IMR-90 (cell line): ENCODE results near the gene KEAP1. TPM values are rescaled to one million over a fixed set of nuclear protein-coding genes. Genes with fewer than 3 reads are reported as not detected.

Experiments used
- ATAC-seq: fragments of 200-7000 bp; cut with Tn5 transposase; 2 replicates; pipeline ENCODE4 v1.9.1; 2020; ENCODE audit warnings: low read depth, mild to moderate bottlenecking, moderate library complexity
- BruUV-seq: library from RNA; stranded (reverse); fragments of 400-500 nt; replicated peaks from 2 replicates; lab custom pipeline; 2021; lab: Mats Ljungman, UMichigan
- CTCF ChIA-PET: fragments of 300-600 bp; formaldehyde crosslinking; extraction: SDS; loops from one replicate; lab custom pipeline; 2021; ENCODE audit warnings: antibody characterized with exemption; lab: Yijun Ruan, JAX
- POLR2A ChIA-PET: fragments of 300-600 bp; sonication (Branson Sonifier 250); formaldehyde crosslinking; loops from one replicate; lab custom pipeline; 2022; ENCODE audit warnings: antibody characterized with exemption; ENCODE audit not compliant: unreplicated experiment; lab: Charles Lee
- DNase-seq: peaks from one replicate; pipeline ENCODE4 v3.0.0; 2013
- H2AFZ ChIP-seq: replicated peaks from 2 replicates; pipeline ENCODE3; 2013; ENCODE audit warnings: low read length, mild to moderate bottlenecking; ENCODE audit not compliant: poor library complexity
- H2AK5ac ChIP-seq: 2 replicates; pipeline ENCODE4 v1.6.1; 2013; ENCODE audit warnings: low read depth, low read length, inconsistent platforms
- H2AK9ac ChIP-seq: replicated peaks from 2 replicates; pipeline ENCODE3; 2013; ENCODE audit warnings: mild to moderate bottlenecking, low read depth, low read length, moderate library complexity; ENCODE audit not compliant: poor library complexity
- H2BK120ac ChIP-seq: 2 replicates; pipeline ENCODE4 v1.6.1; 2013; ENCODE audit warnings: low read depth, low read length, inconsistent platforms
- H2BK15ac ChIP-seq: 3 replicates; pipeline ENCODE4 v1.6.1; 2013; ENCODE audit warnings: low read depth, low read length, inconsistent platforms
- H2BK20ac ChIP-seq: 2 replicates; pipeline ENCODE4 v1.6.1; 2013; ENCODE audit warnings: low read depth, mild to moderate bottlenecking, inconsistent platforms, low read length, moderate library complexity
- H2BK5ac ChIP-seq: 2 replicates; pipeline ENCODE4 v1.6.1; 2013; ENCODE audit warnings: mild to moderate bottlenecking, low read depth, low read length, inconsistent platforms; ENCODE audit not compliant: poor library complexity, severe bottlenecking
- H3K14ac ChIP-seq: replicated peaks from 2 replicates; pipeline ENCODE4 v1.6.1; 2013; ENCODE audit warnings: low read depth, low read length, inconsistent platforms
- H3K18ac ChIP-seq: 2 replicates; pipeline ENCODE4 v1.6.1; 2013; ENCODE audit warnings: low read depth, low read length, control low read depth
- H3K23ac ChIP-seq: 2 replicates; pipeline ENCODE4 v1.6.1; 2013; ENCODE audit warnings: low read depth, low read length, inconsistent platforms
- H3K27ac ChIP-seq: 2 replicates; pipeline ENCODE4 v1.5.1; 2013; ENCODE audit warnings: mild to moderate bottlenecking, control low read depth, low read length; ENCODE audit not compliant: insufficient read depth
- H3K27me3 ChIP-seq: 2 replicates; pipeline ENCODE4 v1.6.1; 2013; ENCODE audit warnings: low read length; ENCODE audit not compliant: control insufficient read depth, insufficient read depth
- H3K36me3 ChIP-seq: 2 replicates; pipeline ENCODE4 v1.6.1; 2013; ENCODE audit warnings: low read length, mixed read lengths; ENCODE audit not compliant: control insufficient read depth, insufficient read depth
- H3K4ac ChIP-seq: 2 replicates; pipeline ENCODE4 v1.6.1; 2013; ENCODE audit warnings: low read depth, low read length, inconsistent platforms
- H3K4me1 ChIP-seq: 2 replicates; pipeline ENCODE4 v1.6.1; 2013; ENCODE audit warnings: low read length, mixed read lengths; ENCODE audit not compliant: control insufficient read depth, insufficient read depth
- H3K4me2 ChIP-seq: 2 replicates; pipeline ENCODE4 v1.6.1; 2013; ENCODE audit warnings: low read depth, mild to moderate bottlenecking, control low read depth, low read length, moderate library complexity
- H3K4me3 ChIP-seq: 2 replicates; pipeline ENCODE4 v1.5.1; 2013; ENCODE audit warnings: low read depth, mild to moderate bottlenecking, control low read depth, low read length, moderate library complexity; ENCODE audit not compliant: insufficient read depth
- H3K56ac ChIP-seq: 2 replicates; pipeline ENCODE4 v1.6.1; 2013; ENCODE audit warnings: low read length, inconsistent platforms; ENCODE audit not compliant: insufficient read depth; ENCODE audit errors: extremely low read depth
- H3K79me1 ChIP-seq, 2 experiments: 2 replicates each; pipeline ENCODE4 v1.6.1; 2013; ENCODE audit warnings: low read length in 2 of 2, inconsistent platforms in 1 of 2, low read depth in 1 of 2
- H3K9ac ChIP-seq: 2 replicates; pipeline ENCODE4 v1.6.1; 2013; ENCODE audit warnings: low read depth, low read length, control low read depth
- H3K9me1 ChIP-seq: 2 replicates; pipeline ENCODE4 v1.6.1; 2013; ENCODE audit warnings: low read length, inconsistent platforms; ENCODE audit not compliant: insufficient read depth
- H3K9me3 ChIP-seq: 2 replicates; pipeline ENCODE4 v1.6.1; 2013; ENCODE audit warnings: low read length; ENCODE audit not compliant: control insufficient read depth, insufficient read depth
- H4K20me1 ChIP-seq: 2 replicates; pipeline ENCODE4 v1.6.1; 2013; ENCODE audit warnings: low read length, inconsistent platforms; ENCODE audit not compliant: insufficient read depth
- H4K5ac ChIP-seq: 2 replicates; pipeline ENCODE4 v1.6.1; 2013; ENCODE audit warnings: mild to moderate bottlenecking, low read depth, low read length, control low read depth
- H4K8ac ChIP-seq, 2 experiments: 2 replicates each; pipeline ENCODE4 v1.6.1; 2013; ENCODE audit warnings: low read depth in 2 of 2, low read length in 2 of 2, control low read depth in 1 of 2, inconsistent platforms in 1 of 2
- H4K91ac ChIP-seq: 2 replicates; pipeline ENCODE4 v1.6.1; 2013; ENCODE audit warnings: low read depth, low read length, inconsistent platforms; ENCODE audit not compliant: insufficient read depth
- RCOR1 ChIP-seq: IDR thresholded peaks from 2 replicates; pipeline ENCODE4 v1.6.1; 2012; ENCODE audit warnings: mild to moderate bottlenecking, low read length, improper control_type of control experiment; ENCODE audit not compliant: insufficient replicate concordance
- WGBS, 2 experiments: methylation state at CpG; one replicate each; pipeline versions ENCODE4 v1.1.5 to v1.1.7; 2013; ENCODE audit warnings: missing lambda C conversion rate in 2 of 2; ENCODE audit not compliant: insufficient read length in 1 of 2; ENCODE audit errors: extremely low coverage in 2 of 2; 5-methylcytosine and 5-hydroxymethylcytosine counted together
- dilution Hi-C: fragments of 300-500 bp; cut with HindIII; formaldehyde crosslinking; loops from one replicate; pipeline ENCODE4 v1.14.3; 2018; ENCODE audit warnings: low sequenced_read_pairs; ENCODE audit not compliant: unreplicated experiment
- in situ Hi-C: fragments of 300-500 bp; cut with MboI; formaldehyde crosslinking; loops from 3 replicates; pipeline ENCODE4 v1.14.3; 2019; ENCODE audit warnings: low sequenced_read_pairs, inconsistent platforms, mixed read lengths
- intact Hi-C: fragments of 100-400 bp; cut with micrococcal nuclease; formaldehyde crosslinking; loops from 2 replicates; pipeline ENCODE4 v1.10.0; 2022
- polyA plus RNA-seq, 3 experiments: library from polyadenylated mRNA; depleted of rRNA; stranded (reverse); fragments of >200 nt; gene quantifications; 2 replicates each; pipeline ENCODE4 v1.2.3, GENCODE V29; 2012; ENCODE audit warnings: low replicate concordance in 1 of 3
- total RNA-seq: library from RNA; depleted of rRNA; stranded (reverse); fragments of >200 nt; gene quantifications from 2 replicates; pipeline ENCODE4 v1.2.3, GENCODE V29; 2012
- TF ChIP-seq, protein P1 (sequence below): fragments of 150-350 bp; IDR thresholded peaks from 2 replicates; pipeline ENCODE4 v1.6.1; 2017; ENCODE audit warnings: mild to moderate bottlenecking, antibody characterized with exemption, low read length, low read depth

KEAP1 gene
- total and polyA plus RNA-seq, 2 of the 4 experiments (the other 2 are of a cell fraction): 63.4 to 81.6 TPM

GRCh38 chr19:10450853-10451609, 52.1 kb downstream of the KEAP1 start:
- H2AK9ac ChIP-seq: no peak overlapping the region
- no peaks in the 10 kb centered on the region for H3K27me3 ChIP-seq
- in situ Hi-C loops: no loop called here
- H3K9me3 ChIP-seq: no peaks in the 10 kb centered on the region
- ChIA-PET CTCF (no interaction called here), POLR2A (no interaction called here)
- H2AFZ ChIP-seq: no peak overlapping the region
- DNase-seq (no peak), ATAC-seq (no peak)
- 85% methylated on average over 18 of the region's 25 CpGs; no CpG with 5 or more reads in 1 of the 2 experiments for WGBS, 2 experiments
- no peak overlapping the region for H3K4me3 ChIP-seq
- H2BK20ac ChIP-seq: no peak overlapping the region
- no peak overlapping the region for H3K27ac ChIP-seq
- H3K9ac ChIP-seq: no peak overlapping the region
- no TSS peak for BruUV-seq
- no peak overlapping the region for H4K91ac ChIP-seq
- peaks cover 10% of the 10 kb centered on the region for H3K36me3 ChIP-seq
- no peak overlapping the region for H4K5ac ChIP-seq
- H2BK15ac ChIP-seq: no peak overlapping the region
- H3K79me1 ChIP-seq: peaks cover 0 to 11% of the 10 kb centered on the region in 2 experiments; a peak in 1 of 4 replicates
- H3K4me1 ChIP-seq: no peaks in the 10 kb centered on the region
- H3K56ac ChIP-seq: no peak overlapping the region
- H4K8ac ChIP-seq: no peak overlapping the region
- no peak overlapping the region for H3K4ac ChIP-seq
- H3K4me2 ChIP-seq: no peak overlapping the region
- H2BK5ac ChIP-seq: no peak overlapping the region
- TF ChIP-seq RCOR1: no peak
- TF ChIP-seq, protein P1, sequence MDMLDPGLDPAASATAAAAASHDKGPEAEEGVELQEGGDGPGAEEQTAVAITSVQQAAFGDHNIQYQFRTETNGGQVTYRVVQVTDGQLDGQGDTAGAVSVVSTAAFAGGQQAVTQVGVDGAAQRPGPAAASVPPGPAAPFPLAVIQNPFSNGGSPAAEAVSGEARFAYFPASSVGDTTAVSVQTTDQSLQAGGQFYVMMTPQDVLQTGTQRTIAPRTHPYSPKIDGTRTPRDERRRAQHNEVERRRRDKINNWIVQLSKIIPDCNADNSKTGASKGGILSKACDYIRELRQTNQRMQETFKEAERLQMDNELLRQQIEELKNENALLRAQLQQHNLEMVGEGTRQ: no peak
- dilution Hi-C loops: no loop called here
- H2AK5ac ChIP-seq: no peak overlapping the region
- H3K9me1 ChIP-seq: peaks cover 5% of the 10 kb centered on the region; the same call in 1 of the 2 replicates
- no peak overlapping the region for H3K23ac ChIP-seq
- H3K18ac ChIP-seq: no peak overlapping the region
- no peak overlapping the region for H3K14ac ChIP-seq
- intact Hi-C loops: no loop called here
- H2BK120ac ChIP-seq: no peak overlapping the region
- H4K20me1 ChIP-seq: no peaks in the 10 kb centered on the region; the same call in 1 of the 2 replicates
